C4-2B (cell line): ENCODE data around the gene ST8SIA6.

ENCODE experiments used
- H3K27ac ChIP-seq: fragments of 450-650 bp; 2 replicates; pipeline ENCODE4 v1.5.1; 2017
- ZFX ChIP-seq: fragments of 450-650 bp; IDR thresholded peaks from 2 replicates; pipeline ENCODE4 v1.6.1; 2017
- TF ChIP-seq, protein P1 (sequence below): fragments of 450-650 bp; conservative IDR thresholded peaks from 2 replicates; pipeline ENCODE4 v1.5.1; 2017; ENCODE audit warnings: mild to moderate bottlenecking

ST8SIA6 gene

DNA sequence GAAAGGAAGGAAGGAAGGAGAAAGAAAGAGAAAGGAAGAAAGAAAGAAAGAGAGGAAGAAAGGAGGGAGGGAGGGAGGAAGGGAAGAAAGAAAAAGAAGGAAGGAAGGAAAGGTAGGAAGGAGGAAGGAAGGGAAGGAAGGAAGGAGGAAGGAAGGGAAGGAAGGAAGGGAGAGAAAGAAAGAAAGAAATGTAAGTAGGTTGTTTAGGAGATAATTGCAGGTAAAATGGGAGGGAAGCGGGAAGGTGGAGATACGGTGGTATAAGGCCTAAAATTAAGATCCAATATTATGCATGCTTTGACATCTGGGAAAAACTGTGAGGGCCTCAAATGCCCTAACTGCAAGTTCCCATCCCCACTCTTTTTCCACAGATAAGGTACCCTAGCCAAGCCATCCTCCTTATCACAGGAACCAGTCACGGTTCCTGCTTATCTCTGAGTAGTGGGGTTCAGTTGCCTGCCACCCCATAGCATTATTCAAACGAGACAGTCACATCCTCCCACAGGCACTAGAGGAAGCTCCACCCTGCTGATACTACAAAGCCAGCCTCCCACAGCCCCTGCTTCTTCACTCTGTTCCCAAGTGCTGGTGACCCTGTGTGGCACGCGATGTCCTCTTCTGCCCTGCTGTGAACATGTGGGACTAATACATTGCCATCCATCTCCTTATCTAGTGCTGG, 28.7 kb downstream of the ST8SIA6 start:
- H3K27ac ChIP-seq = no peak overlapping the region
- TF ChIP-seq, protein P1, sequence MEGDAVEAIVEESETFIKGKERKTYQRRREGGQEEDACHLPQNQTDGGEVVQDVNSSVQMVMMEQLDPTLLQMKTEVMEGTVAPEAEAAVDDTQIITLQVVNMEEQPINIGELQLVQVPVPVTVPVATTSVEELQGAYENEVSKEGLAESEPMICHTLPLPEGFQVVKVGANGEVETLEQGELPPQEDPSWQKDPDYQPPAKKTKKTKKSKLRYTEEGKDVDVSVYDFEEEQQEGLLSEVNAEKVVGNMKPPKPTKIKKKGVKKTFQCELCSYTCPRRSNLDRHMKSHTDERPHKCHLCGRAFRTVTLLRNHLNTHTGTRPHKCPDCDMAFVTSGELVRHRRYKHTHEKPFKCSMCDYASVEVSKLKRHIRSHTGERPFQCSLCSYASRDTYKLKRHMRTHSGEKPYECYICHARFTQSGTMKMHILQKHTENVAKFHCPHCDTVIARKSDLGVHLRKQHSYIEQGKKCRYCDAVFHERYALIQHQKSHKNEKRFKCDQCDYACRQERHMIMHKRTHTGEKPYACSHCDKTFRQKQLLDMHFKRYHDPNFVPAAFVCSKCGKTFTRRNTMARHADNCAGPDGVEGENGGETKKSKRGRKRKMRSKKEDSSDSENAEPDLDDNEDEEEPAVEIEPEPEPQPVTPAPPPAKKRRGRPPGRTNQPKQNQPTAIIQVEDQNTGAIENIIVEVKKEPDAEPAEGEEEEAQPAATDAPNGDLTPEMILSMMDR = no peak
- no peak for TF ChIP-seq ZFX

DNA sequence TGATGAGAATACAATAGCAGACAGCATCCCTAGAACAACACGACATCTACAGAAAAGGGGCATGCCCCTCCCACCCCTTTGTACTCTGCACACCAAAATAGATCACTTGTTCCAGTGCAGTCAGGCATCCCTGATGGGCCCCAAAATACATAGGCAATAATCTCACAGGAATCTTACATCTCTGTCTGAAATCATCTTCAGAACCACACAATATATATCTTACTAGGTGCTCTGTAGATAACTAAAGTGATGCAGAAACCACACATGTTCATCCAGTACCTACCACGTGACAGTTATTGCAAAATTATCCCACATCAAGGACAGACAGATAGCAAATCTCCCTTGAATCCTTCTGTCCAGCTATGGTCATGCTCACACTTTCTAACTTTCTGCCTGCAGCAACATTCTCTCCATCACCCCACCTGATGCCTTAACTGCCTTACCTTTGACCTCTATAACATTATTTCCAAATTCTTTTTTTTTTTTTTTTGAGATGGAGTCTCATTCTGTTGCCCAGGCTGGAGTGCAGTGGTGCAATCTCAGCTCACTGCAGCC, 30.7 kb downstream of the ST8SIA6 start:
- H3K27ac ChIP-seq = no peak overlapping the region
- TF ChIP-seq, protein P1 = no peak
- no peak for TF ChIP-seq ZFX

DNA sequence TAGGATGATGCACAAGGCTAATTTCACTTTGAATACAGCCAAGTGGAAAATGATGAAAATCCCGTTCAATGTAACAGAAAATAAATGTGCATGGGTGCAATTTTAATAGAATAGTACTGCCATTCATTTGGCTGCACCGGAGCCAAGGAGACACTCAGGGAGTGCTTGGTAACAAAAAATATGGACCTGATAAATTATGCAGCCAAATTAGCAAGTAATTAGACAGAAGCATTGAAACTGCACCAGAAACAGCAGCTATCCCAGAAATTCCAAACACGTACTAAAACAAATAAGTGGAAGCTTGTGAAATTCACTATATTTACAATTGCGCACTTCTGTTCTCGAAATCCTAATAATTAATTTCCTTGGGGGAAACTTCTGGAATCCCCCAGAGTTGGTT, 31.5 kb downstream of the ST8SIA6 start:
- H3K27ac ChIP-seq = no peak overlapping the region
- TF ChIP-seq, protein P1 = no peak
- no peak for TF ChIP-seq ZFX

DNA sequence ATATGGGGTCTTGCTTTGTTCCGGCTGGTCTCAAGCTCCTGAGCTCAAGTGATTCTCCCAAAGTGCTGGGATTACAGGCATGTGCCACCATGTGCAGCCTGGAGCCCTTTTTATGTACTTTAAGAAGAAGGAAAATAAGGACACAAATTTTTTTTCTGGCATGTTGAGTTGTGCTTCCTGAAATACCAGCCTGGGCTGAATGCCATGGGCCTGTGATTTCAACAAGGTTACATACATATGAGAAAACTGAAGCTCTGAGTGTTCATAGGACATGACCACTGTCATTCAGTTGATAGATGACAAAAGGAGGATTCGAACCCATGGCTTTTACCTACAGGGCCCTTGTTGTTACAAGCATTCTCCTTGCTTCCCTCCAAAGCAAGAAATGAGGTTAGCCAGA, 36.1 kb downstream of the ST8SIA6 start:
- H3K27ac ChIP-seq = peak overlapping the region; percentile 54
- TF ChIP-seq, protein P1 = no peak
- no peak for TF ChIP-seq ZFX

DNA sequence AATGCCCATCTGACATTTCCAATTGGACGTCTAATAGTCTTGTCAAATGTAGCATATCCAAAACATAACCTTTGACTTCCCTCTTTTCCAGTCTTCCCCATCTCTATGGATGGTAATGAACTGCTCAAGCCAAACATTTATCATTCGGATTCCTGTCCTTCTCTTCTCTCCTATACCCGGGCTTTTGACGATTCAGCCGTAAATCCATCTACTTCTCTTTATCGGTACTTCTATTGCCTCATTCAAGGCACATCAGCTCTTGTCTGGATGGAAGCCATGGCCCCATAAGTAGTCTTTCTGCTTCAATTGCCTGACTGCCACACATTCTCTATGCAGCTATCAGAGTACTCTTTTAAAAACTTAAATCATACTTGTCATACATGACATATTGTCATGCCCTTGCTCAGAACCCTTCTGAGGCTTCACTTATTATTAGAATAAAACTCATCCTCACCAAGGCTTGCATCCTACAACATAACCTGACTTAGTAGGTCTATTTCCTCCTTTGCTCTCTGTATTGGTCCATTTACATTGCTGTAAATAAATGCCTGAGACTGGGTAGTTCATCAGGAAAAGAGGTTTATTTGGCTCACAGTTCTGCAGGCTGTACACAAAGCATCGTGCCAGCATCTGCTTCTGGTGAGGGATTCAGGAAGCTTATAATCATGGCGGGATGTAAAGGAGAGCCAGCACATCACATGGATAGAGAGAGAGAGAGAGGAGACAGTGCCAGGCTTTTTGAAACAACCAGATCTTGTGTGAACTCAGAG, 37.8 kb downstream of the ST8SIA6 start:
- no peak for TF ChIP-seq ZFX
- TF ChIP-seq, protein P1 = no peak
- H3K27ac ChIP-seq = no peak overlapping the region

DNA sequence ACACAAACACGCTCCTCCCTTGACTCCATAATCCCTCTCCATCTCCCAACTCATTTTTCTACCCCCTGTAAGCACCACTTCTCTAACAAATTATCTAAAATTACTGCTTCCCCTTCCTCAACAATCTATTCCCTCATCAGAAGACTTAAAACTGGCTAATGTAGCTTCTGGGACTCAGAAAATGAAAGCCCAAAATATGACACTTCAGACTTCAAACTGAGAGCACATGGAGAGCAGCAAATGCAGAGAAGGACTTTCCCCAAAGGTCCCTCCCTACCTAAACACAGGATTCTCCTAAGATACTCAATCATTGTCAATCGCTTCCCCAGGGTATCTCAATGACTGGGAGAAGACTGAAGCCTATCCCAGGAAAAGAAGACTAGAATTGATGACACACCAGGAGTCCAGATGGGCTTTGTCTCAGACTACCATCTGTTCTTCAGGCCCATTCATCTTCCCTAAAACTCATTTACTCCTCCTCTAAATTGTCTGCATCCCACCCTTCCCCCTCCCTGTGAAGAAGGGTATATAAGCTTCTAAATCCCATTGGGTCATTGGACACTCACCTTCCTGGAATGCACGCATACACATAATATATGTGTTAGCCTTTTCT, 39.2 kb downstream of the ST8SIA6 start:
- no peak overlapping the region for H3K27ac ChIP-seq
- TF ChIP-seq ZFX = no peak
- TF ChIP-seq, protein P1 = no peak

DNA sequence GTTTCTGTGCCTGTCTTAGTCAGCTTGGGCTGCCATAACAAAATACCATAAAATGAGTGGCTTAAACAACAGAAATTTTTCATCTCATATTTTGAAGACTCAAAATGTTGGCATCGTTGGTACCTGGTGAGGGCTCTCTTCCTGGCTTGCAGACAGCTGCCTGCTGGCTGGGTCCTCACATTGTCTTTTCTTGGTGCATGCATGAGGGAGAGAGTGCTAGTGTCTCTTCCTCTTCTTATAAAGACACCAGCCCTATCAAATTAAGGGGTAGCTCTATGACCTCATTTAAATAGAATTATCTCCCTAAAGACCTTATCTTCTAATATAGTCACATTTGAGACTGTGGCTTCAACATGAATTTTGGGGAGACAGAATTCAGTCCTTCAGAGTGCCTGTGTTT, 39.9 kb downstream of the ST8SIA6 start:
- no peak overlapping the region for H3K27ac ChIP-seq
- TF ChIP-seq, protein P1 = no peak
- no peak for TF ChIP-seq ZFX
